ENCODE measurements around the gene RHO. TPM values are rescaled to one million over a fixed set of nuclear protein-coding genes. Genes with fewer than 3 reads are reported as not detected.
A peak's percentile ranks its signal among the peaks of the same experiment; 100 is the strongest.
"Not testable (repeated sequence)": the region's sequence is repeated elsewhere in the genome, so short reads cannot be mapped to it uniquely, and the experiment has no call there.

The RHO gene
- total RNA-seq, 1 experiment from 2014 or later = not detected

DNA sequence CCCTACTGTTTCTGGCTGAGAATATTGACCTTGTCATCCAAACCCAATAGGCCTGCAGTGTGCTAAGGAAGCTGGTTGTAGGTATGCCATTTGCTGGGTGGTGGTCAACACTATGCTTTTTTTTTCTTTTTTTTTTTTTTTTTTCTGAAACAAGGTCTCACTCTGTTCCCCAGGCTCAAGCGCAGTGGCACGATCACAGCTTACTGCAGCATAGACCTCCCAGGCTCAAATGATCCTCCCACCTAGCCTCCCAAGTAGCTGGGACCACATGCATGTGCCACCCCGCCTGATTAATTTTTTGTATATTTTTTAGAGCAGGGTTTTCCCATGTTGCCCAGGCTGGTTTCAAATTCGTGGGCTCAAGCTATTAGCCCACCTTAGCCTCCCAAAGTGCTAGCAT is 35.7 kb upstream of the RHO start:
- Mint-ChIP-seq H3K9me3 (ENCODE audit: unreplicated experiment) (no peaks in the 10 kb centered on the region), H3K27me3 (ENCODE audit: insufficient read depth, unreplicated experiment) (no peaks in the 10 kb centered on the region), H3K27ac (ENCODE audit: unreplicated experiment) (no peak overlapping the region), H3K4me1 (ENCODE audit: low read depth, unreplicated experiment) (peaks cover 11% of the 10 kb centered on the region), H3K36me3 (ENCODE audit: insufficient read depth, unreplicated experiment) (no peaks in the 10 kb centered on the region), H3K4me3 (ENCODE audit: unreplicated experiment) (no peak overlapping the region)
- Histone ChIP-seq H3K27me3 (replicated peaks; ENCODE audit: control insufficient read depth, insufficient read depth, low read length) (no peaks in the 10 kb centered on the region), H3K36me3 (ENCODE audit: control insufficient read depth, insufficient read depth, low read length) (peaks cover 2% of the 10 kb centered on the region; the same call in 1 of the 2 replicates), H3K9me3 (no peaks in the 10 kb centered on the region), H3K4me3 (ENCODE audit: low read depth, low read length) (no peak overlapping the region), H3K4me1 (peaks cover 6% of the 10 kb centered on the region)
- ChIA-PET CTCF (no interaction called here), POLR2A (interaction anchor here (0.9 kb wide), 1 partner anchor 134 kb away, joined by 7 read pairs; no protein-coding TSS in a partner anchor)
- DNase-seq = no peak
- TF ChIP-seq CTCF (IDR thresholded peaks at IDR 0.05; ENCODE audit: insufficient read depth in 1 of 2, low read depth in 1 of 2, low read length in 1 of 2, severe bottlenecking in 1 of 2, unreplicated experiment in 1 of 2) = no peak
- intact Hi-C loops (cut with micrococcal nuclease; ENCODE audit: unreplicated experiment) = loop anchor here (5.0 kb wide), 3 partner anchors 50 to 115 kb away; partner anchors contain the start of genes H1-8 and PLXND1
- BruUV-seq (replicated peaks) = no TSS peak

DNA sequence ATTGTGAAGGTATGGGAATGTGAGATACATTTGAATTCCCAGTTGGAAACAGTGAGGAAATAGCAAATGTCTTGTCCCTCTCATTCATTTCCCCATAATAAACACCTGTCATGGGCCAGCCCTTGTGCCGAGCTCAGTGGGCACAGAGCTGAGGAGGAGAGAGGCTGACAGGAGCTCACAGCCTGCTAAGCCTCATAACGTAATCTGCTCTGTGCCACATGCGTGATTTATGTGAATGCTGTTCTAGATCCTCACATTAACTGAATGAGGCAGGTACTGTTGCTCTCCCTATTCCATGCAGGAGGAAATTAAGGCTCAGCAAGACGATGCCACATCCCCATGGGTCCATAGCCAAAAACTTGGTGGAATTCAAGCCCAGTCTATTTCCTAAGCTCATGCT is 35.2 kb upstream of the RHO start:
- CTCF ChIA-PET = no interaction called here
- no peak overlapping the region for H3K27ac Mint-ChIP-seq (ENCODE audit: unreplicated experiment)
- H3K9me3 Mint-ChIP-seq (ENCODE audit: unreplicated experiment) = no peaks in the 10 kb centered on the region
- H3K4me1 Mint-ChIP-seq (ENCODE audit: low read depth, unreplicated experiment) = peaks cover 11% of the 10 kb centered on the region
- peaks cover 6% of the 10 kb centered on the region for H3K4me1 ChIP-seq
- H3K36me3 Mint-ChIP-seq (ENCODE audit: insufficient read depth, unreplicated experiment) = no peaks in the 10 kb centered on the region
- intact Hi-C loops (cut with micrococcal nuclease; ENCODE audit: unreplicated experiment) = loop anchor here (5.0 kb wide), 3 partner anchors 49 to 114 kb away; partner anchors contain the start of genes H1-8 and PLXND1
- peaks cover 2% of the 10 kb centered on the region; the same call in 1 of the 2 replicates for H3K36me3 ChIP-seq (ENCODE audit: control insufficient read depth, insufficient read depth, low read length)
- no peak for TF ChIP-seq CTCF (IDR thresholded peaks at IDR 0.05; ENCODE audit: insufficient read depth in 1 of 2, low read depth in 1 of 2, low read length in 1 of 2, severe bottlenecking in 1 of 2, unreplicated experiment in 1 of 2)
- DNase-seq = no peak
- no peak overlapping the region for H3K4me3 Mint-ChIP-seq (ENCODE audit: unreplicated experiment)
- POLR2A ChIA-PET = no interaction called here
- BruUV-seq (replicated peaks) = no TSS peak
- H3K9me3 ChIP-seq = no peaks in the 10 kb centered on the region
- H3K27me3 ChIP-seq (replicated peaks; ENCODE audit: control insufficient read depth, insufficient read depth, low read length) = no peaks in the 10 kb centered on the region
- H3K27me3 Mint-ChIP-seq (ENCODE audit: insufficient read depth, unreplicated experiment) = no peaks in the 10 kb centered on the region
- H3K4me3 ChIP-seq (ENCODE audit: low read depth, low read length) = no peak overlapping the region

DNA sequence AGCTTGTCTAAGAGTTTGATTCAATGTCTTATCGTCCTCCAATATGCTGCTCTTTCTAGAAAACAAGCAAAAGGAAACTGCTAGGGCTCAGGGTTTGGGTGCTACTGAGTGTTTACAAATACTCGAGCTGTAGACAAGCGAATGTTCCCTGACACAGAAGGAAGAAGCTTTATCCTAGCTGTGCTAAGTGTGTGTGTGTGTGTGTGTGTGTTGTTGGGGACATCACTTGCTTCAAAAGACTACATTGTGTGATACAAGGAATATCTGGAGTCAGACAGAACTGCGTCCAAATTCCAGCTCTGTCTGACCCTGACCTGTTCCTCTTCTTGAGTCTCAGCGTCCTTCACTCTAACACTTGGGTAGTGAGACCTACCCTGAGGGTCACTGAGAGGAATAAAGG is 33.9 kb upstream of the RHO start:
- H3K9me3 ChIP-seq; BruUV-seq (replicated peaks); H3K4me1 ChIP-seq; H3K9me3 Mint-ChIP-seq (ENCODE audit: unreplicated experiment); H3K27me3 Mint-ChIP-seq (ENCODE audit: insufficient read depth, unreplicated experiment); H3K4me3 ChIP-seq (ENCODE audit: low read depth, low read length); CTCF ChIA-PET; H3K36me3 ChIP-seq (ENCODE audit: control insufficient read depth, insufficient read depth, low read length); DNase-seq; H3K4me3 Mint-ChIP-seq (ENCODE audit: unreplicated experiment); POLR2A ChIA-PET; H3K36me3 Mint-ChIP-seq (ENCODE audit: insufficient read depth, unreplicated experiment); H3K27me3 ChIP-seq (replicated peaks; ENCODE audit: control insufficient read depth, insufficient read depth, low read length): not testable (repeated sequence)
- Mint-ChIP-seq H3K27ac (ENCODE audit: unreplicated experiment) (peak overlapping the region; percentile 45), H3K4me1 (ENCODE audit: low read depth, unreplicated experiment) (peaks cover 11% of the 10 kb centered on the region)
- intact Hi-C loops (cut with micrococcal nuclease; ENCODE audit: unreplicated experiment) = loop anchor here (5.0 kb wide), 3 partner anchors 48 to 113 kb away; partner anchors contain the start of genes H1-8 and PLXND1

DNA sequence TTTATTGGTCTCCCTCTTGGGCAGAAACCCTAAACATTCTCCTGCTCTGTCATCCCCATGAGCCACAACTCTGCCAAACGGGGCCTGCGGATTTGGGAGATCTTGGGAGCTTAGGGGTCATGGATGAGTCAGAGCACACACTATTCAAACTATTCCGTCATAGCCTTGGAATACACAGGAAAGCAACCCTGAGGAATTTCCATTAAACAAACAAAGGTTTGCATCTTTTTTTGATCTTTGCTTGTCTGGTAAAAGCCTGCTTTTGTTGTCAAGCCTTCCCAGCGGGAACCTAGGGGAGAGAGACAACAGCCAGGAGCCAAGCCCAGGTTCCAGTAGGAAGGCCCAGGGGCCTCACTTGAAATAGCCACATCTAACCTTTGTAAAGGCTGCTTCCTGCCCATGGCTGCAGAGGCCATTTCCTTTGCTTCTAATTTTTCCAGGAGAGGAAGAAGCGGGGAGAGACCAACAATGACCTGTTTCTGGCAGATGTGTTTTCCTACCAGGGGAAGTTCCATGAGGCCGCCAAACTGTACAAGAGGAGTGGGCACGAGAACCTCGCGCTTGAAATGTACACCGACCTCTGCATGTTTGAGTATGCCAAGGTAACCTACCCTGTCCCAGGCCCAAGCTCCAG is 33.3 kb upstream of the RHO start:
- peaks cover 11% of the 10 kb centered on the region for H3K4me1 Mint-ChIP-seq (ENCODE audit: low read depth, unreplicated experiment)
- peak overlapping the region; percentile 45 for H3K27ac Mint-ChIP-seq (ENCODE audit: unreplicated experiment)
- H3K36me3 Mint-ChIP-seq (ENCODE audit: insufficient read depth, unreplicated experiment); H3K9me3 Mint-ChIP-seq (ENCODE audit: unreplicated experiment); intact Hi-C loops (cut with micrococcal nuclease; ENCODE audit: unreplicated experiment); H3K27me3 ChIP-seq (replicated peaks; ENCODE audit: control insufficient read depth, insufficient read depth, low read length); H3K4me1 ChIP-seq; H3K4me3 Mint-ChIP-seq (ENCODE audit: unreplicated experiment); H3K27me3 Mint-ChIP-seq (ENCODE audit: insufficient read depth, unreplicated experiment); H3K4me3 ChIP-seq (ENCODE audit: low read depth, low read length); POLR2A ChIA-PET; H3K36me3 ChIP-seq (ENCODE audit: control insufficient read depth, insufficient read depth, low read length); CTCF ChIA-PET; BruUV-seq (replicated peaks); H3K9me3 ChIP-seq: not testable (repeated sequence)
- DNase-seq = peak in 1 of 2 experiments; percentile 36

GRCh38 chr3:129497876-129498275 is 30.6 kb upstream of the RHO start:
- CTCF ChIA-PET; intact Hi-C loops (cut with micrococcal nuclease; ENCODE audit: unreplicated experiment); H3K36me3 Mint-ChIP-seq (ENCODE audit: insufficient read depth, unreplicated experiment); H3K9me3 Mint-ChIP-seq (ENCODE audit: unreplicated experiment); H3K4me1 ChIP-seq; H3K9me3 ChIP-seq; BruUV-seq (replicated peaks); H3K27me3 ChIP-seq (replicated peaks; ENCODE audit: control insufficient read depth, insufficient read depth, low read length); H3K27me3 Mint-ChIP-seq (ENCODE audit: insufficient read depth, unreplicated experiment); DNase-seq; H3K36me3 ChIP-seq (ENCODE audit: control insufficient read depth, insufficient read depth, low read length); POLR2A ChIA-PET; H3K4me3 ChIP-seq (ENCODE audit: low read depth, low read length); H3K4me3 Mint-ChIP-seq (ENCODE audit: unreplicated experiment): not testable (repeated sequence)
- Mint-ChIP-seq H3K4me1 (ENCODE audit: low read depth, unreplicated experiment) (peaks cover 11% of the 10 kb centered on the region), H3K27ac (ENCODE audit: unreplicated experiment) (peak overlapping the region; percentile 79)

All from Caco-2 (cell line).